Stomach (tissue), 9 donors: ENCODE results near the gene NAV2. TPM values are rescaled to one million over a fixed set of nuclear protein-coding genes. Genes with fewer than 3 reads are reported as not detected.

Experiments used
- DNase-seq, 2 donors: peaks; one replicate each; pipeline versions ENCODE4 v3.0.0 to v3.0.0-alpha.2; 2013 to 2019
- H3K27ac ChIP-seq, 5 donors: fragments of 200-600 bp in 4 of 5; sonication (generic) in 4 of 5; one replicate each; pipeline ENCODE4 v1.5.1; 2013 to 2019; ENCODE audit warnings: mild to moderate bottlenecking in 1 of 5, moderate library complexity in 1 of 5
- H3K27me3 ChIP-seq, 3 donors: fragments of 200-600 bp; sonication (generic); one replicate each; pipeline ENCODE4 v1.5.1; 2017 to 2019; ENCODE audit warnings: mixed run types in 1 of 3
- H3K36me3 ChIP-seq, 4 donors: fragments of 200-600 bp; sonication (generic); 1 replicate in 3 of 4; 2 replicates in 1 of 4; pipeline ENCODE4 v1.5.1; 2016 to 2019
- H3K4me1 ChIP-seq, 4 donors: fragments of 200-600 bp; sonication (generic); one replicate each; pipeline ENCODE4 v1.5.1; 2016 to 2019
- H3K4me3 ChIP-seq, 4 donors: fragments of 200-600 bp; sonication (generic) in 3 of 4; one replicate each; pipeline ENCODE4 v1.5.1; 2016 to 2019; ENCODE audit warnings: mild to moderate bottlenecking in 1 of 4
- H3K9me3 ChIP-seq, 4 donors: fragments of 200-600 bp; sonication (generic); one replicate each; pipeline ENCODE4 v1.5.1; 2016 to 2019
- CTCF ChIP-seq, 7 experiments: fragments of 450-650 bp in 4 of 7; fragments of 200-600 bp in 3 of 7; sonication (generic) in 3 of 7; IDR thresholded peaks; one replicate each; pipeline ENCODE4 v1.5.1; 2016 to 2019; ENCODE audit warnings: antibody characterized with exemption in 7 of 7, control low read depth in 2 of 7, mild to moderate bottlenecking in 1 of 7
- EP300 ChIP-seq: sonication (generic); formaldehyde crosslinking; IDR thresholded peaks from one replicate; pipeline ENCODE4 v1.6.1; 2017; ENCODE audit warnings: antibody characterized with exemption
- POLR2A ChIP-seq, 4 donors: fragments of 450-650 bp; IDR thresholded peaks; one replicate each; pipeline ENCODE4 v1.6.1; 2016; ENCODE audit warnings: antibody characterized with exemption in 4 of 4, control low read depth in 2 of 4, mild to moderate bottlenecking in 1 of 4, moderate library complexity in 1 of 4
- POLR2AphosphoS5 ChIP-seq, 3 donors: sonication (generic); formaldehyde crosslinking; IDR thresholded peaks; one replicate each; pipeline ENCODE4 v1.6.1; 2016; ENCODE audit warnings: antibody characterized with exemption in 3 of 3
- WGBS, 5 donors: extraction: QIAGEN DNeasy Blood & Tissue Kit in 3 of 5; methylation state at CpG; one replicate each; pipeline versions ENCODE4 v1.1.5 to v1.1.7; 2013 to 2018; 5-methylcytosine and 5-hydroxymethylcytosine counted together
- intact Hi-C: fragments of 100-400 bp; cut with DNase I; formaldehyde crosslinking; loops from one replicate; pipeline ENCODE4 v1.15.1; 2023; ENCODE audit warnings: low total_unique reads
- polyA plus RNA-seq, 3 donors: library from polyadenylated mRNA; stranded (reverse); fragments of 200-250 nt; gene quantifications; one replicate each; pipeline ENCODE4 v1.2.3, GENCODE V29; 2013
- total RNA-seq, 5 donors: library from RNA; depleted of rRNA; stranded (reverse); fragments of >200 nt; gene quantifications; one replicate each; pipeline versions ENCODE4 v1.1.0 to v1.2.3, GENCODE V29; 2014 to 2016
- donor health status: healthy with polysubstance abuse.
- donor health status: Bipolar disorder and iron deficiency.
- donor health status: healthy.

The NAV2 gene
- total and polyA plus RNA-seq, 8 donors: 1.8 to 92.4 (median 7.9) TPM

DNA sequence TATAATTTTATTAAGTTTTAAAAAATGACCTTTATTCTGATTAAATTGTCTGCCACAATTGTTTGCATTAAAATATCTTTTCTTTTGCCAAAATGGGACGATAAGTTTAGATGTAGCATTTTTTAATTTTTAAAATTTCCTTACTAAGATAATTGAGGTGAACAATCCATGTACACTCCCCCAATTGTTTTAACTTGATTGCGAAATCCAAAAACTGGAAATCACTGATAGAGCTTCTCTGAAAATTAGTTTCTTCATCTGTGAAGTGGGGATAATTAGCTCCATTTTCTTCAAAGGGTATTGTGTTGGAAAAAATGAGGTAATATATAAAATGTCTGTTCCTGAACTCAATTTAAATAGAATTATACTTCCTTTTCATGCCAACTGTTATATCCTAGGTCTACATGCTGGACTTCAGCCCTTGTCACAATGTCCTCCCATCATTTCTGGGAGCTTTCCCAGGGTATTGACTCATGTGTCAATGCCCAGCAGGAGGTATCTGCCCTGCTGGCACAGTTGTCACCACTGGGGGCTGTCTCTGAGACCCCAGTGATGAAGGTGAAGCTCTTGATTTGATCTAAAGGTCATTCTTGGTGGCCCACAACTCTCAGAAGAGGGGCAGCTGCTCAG lies 28.7 kb upstream of the NAV2 start:
- Histone ChIP-seq H3K27me3 (no peaks in the 10 kb centered on the region), H3K27ac (peak overlapping the region in 4 of 5 donors; percentile 24 to 87 (median 67)), H3K36me3 (no peaks in the 10 kb centered on the region), H3K9me3 (no peaks in the 10 kb centered on the region), H3K4me1 (peaks cover 6 to 34% (median 23%) of the 10 kb centered on the region in 4 donors), H3K4me3 (no peak overlapping the region)
- no peak for DNase-seq
- intact Hi-C loops: no loop called here
- no peak for TF ChIP-seq EP300
- no peak for TF ChIP-seq CTCF (IDR thresholded peaks at IDR 0.05)
- TF ChIP-seq POLR2AphosphoS5 (IDR thresholded peaks at IDR 0.05): no peak
- TF ChIP-seq POLR2A (IDR thresholded peaks at IDR 0.05): no peak
- 89 to 96% (median 92%) methylated on average over 2 of the region's 2 CpGs for WGBS, 5 donors

DNA sequence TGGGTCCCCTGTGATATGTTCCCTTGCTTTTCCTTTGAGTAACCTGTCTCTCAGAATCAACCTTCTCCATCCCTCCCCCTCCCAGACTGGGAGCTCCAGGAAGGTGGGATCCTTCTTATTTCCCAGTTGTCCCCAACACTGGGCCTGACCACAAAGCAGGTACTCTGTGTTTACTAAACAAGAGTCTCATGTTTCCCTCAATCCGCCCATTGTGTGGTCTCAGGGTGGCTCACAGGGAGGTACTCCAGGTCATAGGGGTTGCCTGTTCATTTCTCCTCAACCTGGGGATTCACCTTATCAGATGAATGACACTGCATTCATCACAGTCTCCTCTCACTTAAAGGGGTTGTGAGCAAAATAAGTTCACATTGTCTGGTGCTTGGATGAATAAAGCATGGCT lies 26.4 kb upstream of the NAV2 start:
- Histone ChIP-seq H3K4me1 (peaks cover 0 to 17% (median 9%) of the 10 kb centered on the region in 4 donors), H3K9me3 (no peaks in the 10 kb centered on the region), H3K4me3 (no peak overlapping the region), H3K27me3 (no peaks in the 10 kb centered on the region), H3K27ac (no peak overlapping the region), H3K36me3 (no peaks in the 10 kb centered on the region)
- TF ChIP-seq CTCF (IDR thresholded peaks at IDR 0.05) (no peak), POLR2AphosphoS5 (IDR thresholded peaks at IDR 0.05) (no peak), EP300 (no peak), POLR2A (IDR thresholded peaks at IDR 0.05) (no peak)
- DNase-seq: no peak
- WGBS, 5 donors: 35 to 100% (median 81%) methylated on average over 1 of the region's 1 CpG
- intact Hi-C loops: no loop called here

DNA sequence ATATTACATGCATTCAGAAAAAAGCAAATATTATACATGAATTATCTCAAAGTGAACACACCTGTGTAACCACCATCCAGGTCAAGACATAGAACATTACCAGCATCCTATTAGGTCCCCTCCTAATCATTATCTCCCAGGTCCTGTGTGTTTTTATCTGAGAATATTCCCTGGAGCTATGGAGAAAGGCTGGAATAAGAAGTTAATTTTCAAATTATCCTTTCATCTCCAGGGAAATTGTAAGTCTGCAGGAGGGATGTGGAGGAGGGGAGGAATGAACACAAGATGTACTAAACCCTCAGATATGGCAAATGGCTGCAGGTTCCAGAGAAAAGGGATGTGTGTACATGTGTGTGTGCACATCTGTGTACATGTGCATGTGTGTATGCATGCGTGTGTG lies 25.2 kb upstream of the NAV2 start:
- Histone ChIP-seq H3K4me1 (peaks cover 0 to 17% (median 9%) of the 10 kb centered on the region in 4 donors), H3K9me3 (no peaks in the 10 kb centered on the region), H3K36me3 (no peaks in the 10 kb centered on the region), H3K27ac (no peak overlapping the region), H3K27me3 (no peaks in the 10 kb centered on the region), H3K4me3 (no peak overlapping the region)
- 87 to 100% (median 93%) methylated on average over 1 of the region's 1 CpG for WGBS, 5 donors
- intact Hi-C loops: no loop called here
- no peak for DNase-seq
- TF ChIP-seq CTCF (IDR thresholded peaks at IDR 0.05) (no peak), EP300 (no peak), POLR2AphosphoS5 (IDR thresholded peaks at IDR 0.05) (no peak), POLR2A (IDR thresholded peaks at IDR 0.05) (no peak)

DNA sequence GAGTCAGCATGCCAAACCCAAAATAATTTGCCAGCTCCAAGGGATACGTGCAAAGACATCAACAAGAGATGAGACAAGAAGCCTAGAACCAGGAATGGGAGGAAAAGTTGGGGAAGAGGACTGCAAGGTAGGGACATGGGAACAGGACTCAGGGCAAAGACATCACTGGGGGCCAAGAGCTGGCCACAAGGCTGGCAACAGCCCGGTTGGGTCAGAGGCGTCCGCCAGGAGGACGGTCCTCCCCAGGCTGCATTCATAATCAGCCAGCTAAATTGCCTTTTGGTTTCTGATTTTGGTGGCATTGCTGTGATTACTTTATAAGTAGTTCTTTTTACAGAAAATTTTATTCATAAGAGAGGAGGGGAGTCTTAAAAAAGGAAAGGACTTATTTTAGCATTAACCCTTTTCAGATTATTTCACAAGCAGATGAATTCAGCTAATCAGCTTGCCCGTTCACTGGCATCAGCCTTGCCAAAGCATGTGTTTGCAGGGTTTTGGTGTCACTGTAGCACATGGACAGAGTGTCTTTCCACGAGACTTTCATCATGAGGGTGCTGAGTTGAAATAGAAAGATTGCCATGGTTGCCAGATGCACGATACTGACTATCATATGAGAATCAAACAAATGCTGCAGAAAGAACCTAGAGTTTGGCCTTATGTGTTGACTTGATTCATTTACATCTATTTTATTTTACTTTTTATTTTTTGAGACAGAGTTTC lies 23.2 kb upstream of the NAV2 start:
- no peaks in the 10 kb centered on the region for H3K27me3 ChIP-seq
- no peak overlapping the region for H3K27ac ChIP-seq
- DNase-seq: no peak
- 87 to 91% (median 89%) methylated on average over 8 of the region's 8 CpGs for WGBS, 5 donors
- TF ChIP-seq POLR2A (IDR thresholded peaks at IDR 0.05) (no peak), POLR2AphosphoS5 (IDR thresholded peaks at IDR 0.05) (no peak), EP300 (no peak), CTCF (IDR thresholded peaks at IDR 0.05) (no peak)
- no peaks in the 10 kb centered on the region for H3K4me1 ChIP-seq
- intact Hi-C loops: no loop called here
- no peak overlapping the region for H3K4me3 ChIP-seq
- no peaks in the 10 kb centered on the region for H3K36me3 ChIP-seq
- H3K9me3 ChIP-seq: no peaks in the 10 kb centered on the region
